Vagina (tissue), 2 donors: ENCODE data around the gene GH2.

ENCODE experiments used
- CTCF ChIP-seq, 3 experiments: fragments of 450-650 bp in 2 of 3; fragments of 200-600 bp in 1 of 3; sonication (generic) in 1 of 3; IDR thresholded peaks; one replicate each; pipeline ENCODE4 v1.5.1; 2017 to 2019; ENCODE audit warnings: antibody characterized with exemption in 3 of 3, mild to moderate bottlenecking in 2 of 3, moderate library complexity in 2 of 3
- POLR2A ChIP-seq, 2 donors: fragments of 450-650 bp; IDR thresholded peaks; one replicate each; pipeline ENCODE4 v1.6.1; 2017; ENCODE audit warnings: antibody characterized with exemption in 2 of 2, mild to moderate bottlenecking in 2 of 2, moderate library complexity in 2 of 2

- no peak for TF ChIP-seq CTCF (IDR thresholded peaks at IDR 0.05)
- TF ChIP-seq POLR2A (IDR thresholded peaks at IDR 0.05) = no peak
Observed at GRCh38 chr17:63832014-63832413, 49.7 kb downstream of the GH2 start.
